HepG2 (cell line): ENCODE measurements around the gene OSBPL1A. TPM values are rescaled to one million over a fixed set of nuclear protein-coding genes. Genes with fewer than 3 reads are reported as not detected.

Experiments used
- CTCF ChIP-seq: sonication (generic); formaldehyde crosslinking; IDR thresholded peaks from 2 replicates; pipeline ENCODE4 v1.5.0; 2020; ENCODE audit warnings: mild to moderate bottlenecking, missing genetic modification reagents, moderate library complexity
- ZGPAT ChIP-seq: IDR thresholded peaks from 2 replicates; pipeline ENCODE4 v1.6.1; 2016; ENCODE audit warnings: mild to moderate bottlenecking
- ZNF3 ChIP-seq: IDR thresholded peaks from 2 replicates; pipeline ENCODE4 v1.7.0; 2017; ENCODE audit warnings: inconsistent platforms
- polyA plus RNA-seq, 8 experiments: library from polyadenylated mRNA; depleted of rRNA in 3 of 8; stranded (reverse) in 7 of 8; unstranded in 1 of 8; fragments of >200 nt; fragmentation: Illumina TruSeq in 4 of 8; extraction: Trizol in 4 of 8; gene quantifications; 2 replicates each; pipeline versions ENCODE4 v1.2.1 to v1.2.3, GENCODE V29; 2011 to 2016; ENCODE audit warnings: low read depth in 4 of 8, missing spikeins in 1 of 8, mixed read lengths in 1 of 8; ENCODE audit not compliant: insufficient read depth in 1 of 8
- total RNA-seq, 5 experiments: library from RNA; depleted of rRNA; stranded (reverse); fragments of >200 nt; fragmentation: Illumina TruSeq; extraction: Trizol; gene quantifications; 2 replicates each; pipeline ENCODE4 v1.2.3, GENCODE V29; 2016; ENCODE audit warnings: low read depth in 1 of 5
- TF ChIP-seq, protein P1 (sequence below): sonication (generic); formaldehyde crosslinking; IDR thresholded peaks from 2 replicates; pipeline ENCODE4 v1.4.0; 2020; ENCODE audit warnings: mild to moderate bottlenecking, missing genetic modification reagents

OSBPL1A gene
- total and polyA plus RNA-seq, 2 of the 13 experiments (the other 11 are each of a cell fraction or from before 2014, with no cell fraction given) = 0.02 TPM; not detected in 1

DNA sequence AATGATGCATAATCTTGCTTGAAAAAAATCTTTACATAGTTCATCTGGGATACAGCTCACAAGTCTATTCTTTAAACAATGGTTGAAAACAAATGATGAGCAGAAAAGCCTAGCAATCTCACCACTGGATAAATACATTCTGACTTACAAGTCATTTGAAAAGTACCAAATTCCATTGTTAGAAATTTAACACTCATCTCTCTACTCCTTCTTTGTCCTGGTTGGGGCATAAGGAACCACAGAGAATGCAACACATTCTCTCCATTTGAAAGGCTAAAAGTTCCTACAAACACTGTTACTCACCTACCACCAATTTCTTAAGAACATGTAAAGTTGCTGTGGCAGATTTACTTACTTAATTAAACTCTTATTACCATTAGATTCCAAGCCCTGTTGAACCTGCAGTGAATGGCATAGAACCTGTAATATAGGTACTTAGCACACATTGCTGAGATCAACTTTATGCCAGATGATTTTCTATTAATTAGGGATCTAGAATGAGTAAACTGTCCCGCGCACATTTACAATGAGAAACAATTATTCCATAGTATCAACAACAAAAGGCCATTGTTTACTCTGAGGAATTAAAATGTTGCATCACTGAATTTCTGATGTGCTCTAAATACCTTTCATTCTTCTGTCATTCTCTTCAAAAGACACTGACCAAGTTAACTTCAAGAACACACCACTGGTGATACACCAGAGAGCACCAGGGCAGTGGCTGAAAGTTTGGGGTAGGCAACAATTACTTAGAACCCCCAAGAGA lies 189.2 kb downstream of the OSBPL1A start (continued):
- TF ChIP-seq CTCF (CRISPR knock-in tag) = no peak
- TF ChIP-seq ZNF3 = no peak
- TF ChIP-seq, protein P1, sequence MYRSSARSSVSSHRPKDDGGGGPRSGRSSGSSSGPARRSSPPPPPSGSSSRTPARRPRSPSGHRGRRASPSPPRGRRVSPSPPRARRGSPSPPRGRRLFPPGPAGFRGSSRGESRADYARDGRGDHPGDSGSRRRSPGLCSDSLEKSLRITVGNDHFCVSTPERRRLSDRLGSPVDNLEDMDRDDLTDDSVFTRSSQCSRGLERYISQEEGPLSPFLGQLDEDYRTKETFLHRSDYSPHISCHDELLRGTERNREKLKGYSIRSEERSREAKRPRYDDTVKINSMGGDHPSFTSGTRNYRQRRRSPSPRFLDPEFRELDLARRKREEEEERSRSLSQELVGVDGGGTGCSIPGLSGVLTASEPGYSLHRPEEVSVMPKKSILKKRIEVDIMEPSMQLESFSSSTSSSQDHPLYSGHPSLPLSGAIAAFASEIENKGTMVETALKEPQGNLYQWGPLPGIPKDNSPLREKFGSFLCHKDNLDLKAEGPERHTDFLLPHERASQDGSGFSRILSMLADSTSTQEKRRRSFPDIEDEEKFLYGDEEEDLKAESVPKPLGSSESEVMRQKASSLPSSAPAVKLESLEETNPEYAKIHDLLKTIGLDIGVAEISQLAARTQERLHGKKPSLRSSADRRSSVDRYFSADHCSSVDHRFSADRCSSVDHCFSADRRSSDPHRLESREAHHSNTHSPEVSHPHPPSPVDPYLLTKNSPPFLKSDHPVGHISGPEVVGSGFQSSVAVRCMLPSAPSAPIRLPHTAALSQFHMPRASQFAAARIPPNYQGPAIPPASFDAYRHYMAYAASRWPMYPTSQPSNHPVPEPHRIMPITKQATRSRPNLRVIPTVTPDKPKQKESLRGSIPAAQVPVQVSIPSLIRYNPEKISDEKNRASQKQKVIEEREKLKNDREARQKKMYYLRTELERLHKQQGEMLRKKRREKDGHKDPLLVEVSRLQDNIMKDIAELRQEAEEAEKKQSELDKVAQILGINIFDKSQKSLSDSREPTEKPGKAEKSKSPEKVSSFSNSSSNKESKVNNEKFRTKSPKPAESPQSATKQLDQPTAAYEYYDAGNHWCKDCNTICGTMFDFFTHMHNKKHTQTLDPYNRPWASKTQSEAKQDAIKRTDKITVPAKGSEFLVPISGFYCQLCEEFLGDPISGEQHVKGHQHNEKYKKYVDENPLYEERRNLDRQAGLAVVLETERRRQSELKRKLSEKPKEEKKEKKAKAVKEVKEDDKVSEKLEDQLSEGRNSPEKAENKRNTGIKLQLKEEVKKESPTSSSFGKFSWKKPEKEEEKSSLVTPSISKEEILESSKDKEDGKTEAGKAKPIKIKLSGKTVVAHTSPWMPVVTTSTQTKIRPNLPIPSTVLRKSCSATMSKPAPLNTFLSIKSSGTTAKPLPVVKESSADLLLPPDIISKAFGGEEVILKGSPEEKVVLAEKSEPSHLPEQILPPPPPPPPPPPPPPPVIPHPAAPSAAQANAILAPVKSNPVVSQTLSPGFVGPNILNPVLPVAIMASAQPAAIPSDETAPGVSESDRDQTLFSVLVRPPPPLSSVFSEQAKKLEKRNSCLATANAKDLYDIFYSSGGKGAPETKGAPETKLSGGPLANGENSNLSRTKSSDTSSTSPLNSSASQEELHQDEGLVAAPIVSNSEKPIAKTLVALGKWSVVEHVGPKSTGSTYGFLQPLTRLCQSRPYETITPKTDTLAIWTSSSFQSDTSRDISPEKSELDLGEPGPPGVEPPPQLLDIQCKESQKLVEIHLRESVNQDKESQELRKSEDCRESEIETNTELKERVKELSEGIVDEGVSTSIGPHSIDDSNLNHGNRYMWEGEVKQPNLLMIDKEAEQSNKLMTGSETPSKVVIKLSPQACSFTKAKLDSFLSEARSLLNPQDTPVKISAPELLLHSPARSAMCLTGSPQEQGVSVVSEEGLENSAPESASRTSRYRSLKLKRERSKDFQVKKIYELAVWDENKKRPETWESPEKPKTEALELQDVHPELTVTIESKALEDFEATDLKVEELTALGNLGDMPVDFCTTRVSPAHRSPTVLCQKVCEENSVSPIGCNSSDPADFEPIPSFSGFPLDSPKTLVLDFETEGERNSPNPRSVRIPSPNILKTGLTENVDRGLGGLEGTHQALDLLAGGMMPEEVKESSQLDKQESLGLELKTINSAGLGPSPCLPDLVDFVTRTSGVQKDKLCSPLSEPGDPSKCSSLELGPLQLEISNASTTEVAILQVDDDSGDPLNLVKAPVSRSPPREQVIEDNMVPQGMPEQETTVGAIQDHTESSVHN = no peak
- no peak for TF ChIP-seq ZGPAT (CRISPR knock-in tag)
